ENCODE data around the gene MGAT4A. TPM values are rescaled to one million over a fixed set of nuclear protein-coding genes. Genes with fewer than 3 reads are reported as not detected.
A peak's percentile ranks its signal among the peaks of the same experiment; 100 is the strongest.

Gene MGAT4A
- total and polyA plus RNA-seq, 2 donors (not counting 1 experiment from before 2014, with no cell fraction given) = 16.5 to 32.7 TPM

DNA sequence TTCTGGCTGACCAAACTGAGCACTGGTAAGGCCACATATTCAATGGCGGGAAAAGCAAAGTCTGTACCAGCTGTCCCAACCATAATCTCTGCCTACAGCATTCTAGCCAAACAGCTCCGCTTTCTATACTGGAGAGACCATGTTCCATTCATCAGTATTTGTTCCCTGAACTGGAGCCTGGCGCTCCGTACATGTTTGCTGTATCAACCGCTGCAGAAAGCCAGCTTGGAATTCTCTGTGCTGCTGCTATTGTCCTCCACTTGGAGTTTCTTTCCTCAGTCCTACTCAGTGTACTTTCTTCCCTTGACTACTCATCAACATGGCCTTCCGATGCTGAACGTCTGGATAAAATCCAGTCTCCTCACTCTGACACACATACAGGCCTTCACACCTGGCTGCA is 124.5 kb downstream of the MGAT4A start:
- Histone ChIP-seq H3K9me3 (ENCODE audit: control extremely low read depth in 1 of 3, control insufficient read depth in 2 of 3, insufficient read depth in 1 of 3, low read length in 2 of 3) (no peaks in the 10 kb centered on the region), H3K4me1 (ENCODE audit: control insufficient read depth in 2 of 2, insufficient read depth in 2 of 2, low read length in 2 of 2) (peaks cover 33 to 35% of the 10 kb centered on the region in 2 donors), H3K79me2 (ENCODE audit: control insufficient read depth, insufficient read depth, low read length) (peaks cover 45% of the 10 kb centered on the region), H3K4me2 (replicated peaks; ENCODE audit: low read depth, low read length, poor library complexity, severe bottlenecking) (peak overlapping the region; percentile 84), H4K20me1 (ENCODE audit: control insufficient read depth, insufficient read depth, low read length, poor library complexity, severe bottlenecking) (peaks cover 19% of the 10 kb centered on the region), H3K36me3 (replicated peaks in 1 of 2; ENCODE audit: control extremely low read depth in 1 of 2, control insufficient read depth in 1 of 2, extremely low read depth in 1 of 2, insufficient read depth in 2 of 2, low read length in 1 of 2) (peaks cover 4 to 27% of the 10 kb centered on the region in 2 experiments), H3K27me3 (replicated peaks in 1 of 4; ENCODE audit: control extremely low read depth in 1 of 4, control insufficient read depth in 3 of 4, insufficient read depth in 4 of 4, low read length in 3 of 4) (no peaks in the 10 kb centered on the region), H3K27ac (ENCODE audit: low read length in 2 of 2) (peak overlapping the region in 1 of 2 donors; percentile 97), H2AFZ (ENCODE audit: insufficient read depth, low read depth, low read length, poor library complexity, severe bottlenecking) (no peak overlapping the region), H3K9ac (ENCODE audit: low read length) (no peak overlapping the region), H3K4me3 (ENCODE audit: control extremely low read depth in 1 of 5, extremely low read depth in 1 of 5, insufficient read depth in 1 of 5, low read depth in 2 of 5, low read length in 4 of 5) (no peak overlapping the region)
- CTCF ChIA-PET = interaction anchor here (1.8 kb wide), 1 partner anchor 193 kb away, joined by 9 read pairs; no protein-coding TSS in a partner anchor
- ATAC-seq (ENCODE audit: low read depth) = no peak
- no peak for DNase-seq
- H3K27ac Mint-ChIP-seq = peak overlapping the region; percentile 56
- over 99% methylated on average over 7 of the region's 7 CpGs for WGBS (ENCODE audit: insufficient coverage)
- no peaks in the 10 kb centered on the region for H3K27me3 Mint-ChIP-seq
- intact Hi-C loops (cut with micrococcal nuclease) = loop anchor here (5.0 to 10.0 kb wide), 3 partner anchors 162 to 1956 kb away; partner anchors contain the start of genes EIF5B, INPP4A, PDCL3 and TXNDC9
- POLR2A ChIA-PET = no interaction called here
- peak overlapping the region; percentile 49 for H3K4me3 Mint-ChIP-seq
- H3K4me1 Mint-ChIP-seq = peaks cover 63% of the 10 kb centered on the region
- TF ChIP-seq, protein P1, sequence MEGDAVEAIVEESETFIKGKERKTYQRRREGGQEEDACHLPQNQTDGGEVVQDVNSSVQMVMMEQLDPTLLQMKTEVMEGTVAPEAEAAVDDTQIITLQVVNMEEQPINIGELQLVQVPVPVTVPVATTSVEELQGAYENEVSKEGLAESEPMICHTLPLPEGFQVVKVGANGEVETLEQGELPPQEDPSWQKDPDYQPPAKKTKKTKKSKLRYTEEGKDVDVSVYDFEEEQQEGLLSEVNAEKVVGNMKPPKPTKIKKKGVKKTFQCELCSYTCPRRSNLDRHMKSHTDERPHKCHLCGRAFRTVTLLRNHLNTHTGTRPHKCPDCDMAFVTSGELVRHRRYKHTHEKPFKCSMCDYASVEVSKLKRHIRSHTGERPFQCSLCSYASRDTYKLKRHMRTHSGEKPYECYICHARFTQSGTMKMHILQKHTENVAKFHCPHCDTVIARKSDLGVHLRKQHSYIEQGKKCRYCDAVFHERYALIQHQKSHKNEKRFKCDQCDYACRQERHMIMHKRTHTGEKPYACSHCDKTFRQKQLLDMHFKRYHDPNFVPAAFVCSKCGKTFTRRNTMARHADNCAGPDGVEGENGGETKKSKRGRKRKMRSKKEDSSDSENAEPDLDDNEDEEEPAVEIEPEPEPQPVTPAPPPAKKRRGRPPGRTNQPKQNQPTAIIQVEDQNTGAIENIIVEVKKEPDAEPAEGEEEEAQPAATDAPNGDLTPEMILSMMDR (IDR thresholded peaks at IDR 0.05) = no peak
- TF ChIP-seq EZH2 (IDR thresholded peaks at IDR 0.05; ENCODE audit: borderline replicate concordance, insufficient read depth, low read depth, low read length, poor library complexity, severe bottlenecking) = no peak
- no peaks in the 10 kb centered on the region for H3K9me3 Mint-ChIP-seq (ENCODE audit: insufficient read depth)

DNA sequence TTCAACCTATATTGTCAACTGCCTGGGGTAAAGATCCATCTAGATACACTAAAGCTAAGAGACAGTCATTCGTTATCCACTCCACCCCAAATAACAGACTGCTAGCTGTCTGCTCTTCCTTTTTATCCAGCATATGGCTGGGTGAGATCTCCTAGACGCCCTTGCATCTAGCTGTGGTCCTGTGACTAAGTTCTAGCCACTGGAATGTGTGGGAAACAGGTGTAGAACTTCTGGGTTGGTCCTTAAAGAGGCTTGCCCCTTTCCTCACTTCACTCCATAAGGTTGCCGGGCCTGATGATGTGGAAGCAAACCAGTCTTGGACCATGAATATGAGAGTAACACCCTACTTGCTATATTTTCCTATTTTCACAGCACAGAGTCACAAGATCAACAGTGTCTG is 125.9 kb downstream of the MGAT4A start:
- Mint-ChIP-seq H3K4me1 (peaks cover 50% of the 10 kb centered on the region), H3K27ac (peak overlapping the region; percentile 42), H3K9me3 (ENCODE audit: insufficient read depth) (no peaks in the 10 kb centered on the region), H3K27me3 (no peaks in the 10 kb centered on the region), H3K4me3 (no peak overlapping the region)
- Histone ChIP-seq H3K27me3 (replicated peaks in 1 of 4; ENCODE audit: control extremely low read depth in 1 of 4, control insufficient read depth in 3 of 4, insufficient read depth in 4 of 4, low read length in 3 of 4) (no peaks in the 10 kb centered on the region), H3K4me3 (ENCODE audit: control extremely low read depth in 1 of 5, extremely low read depth in 1 of 5, insufficient read depth in 1 of 5, low read depth in 2 of 5, low read length in 4 of 5) (no peak overlapping the region), H4K20me1 (ENCODE audit: control insufficient read depth, insufficient read depth, low read length, poor library complexity, severe bottlenecking) (peaks cover 19% of the 10 kb centered on the region), H3K9ac (ENCODE audit: low read length) (no peak overlapping the region), H3K36me3 (replicated peaks in 1 of 2; ENCODE audit: control extremely low read depth in 1 of 2, control insufficient read depth in 1 of 2, extremely low read depth in 1 of 2, insufficient read depth in 2 of 2, low read length in 1 of 2) (peaks cover 6 to 28% of the 10 kb centered on the region in 2 experiments), H3K9me3 (ENCODE audit: control extremely low read depth in 1 of 3, control insufficient read depth in 2 of 3, insufficient read depth in 1 of 3, low read length in 2 of 3) (no peaks in the 10 kb centered on the region), H3K79me2 (ENCODE audit: control insufficient read depth, insufficient read depth, low read length) (peaks cover 40% of the 10 kb centered on the region), H3K4me2 (replicated peaks; ENCODE audit: low read depth, low read length, poor library complexity, severe bottlenecking) (no peak overlapping the region), H3K27ac (ENCODE audit: low read length in 2 of 2) (no peak overlapping the region), H2AFZ (ENCODE audit: insufficient read depth, low read depth, low read length, poor library complexity, severe bottlenecking) (no peak overlapping the region), H3K4me1 (ENCODE audit: control insufficient read depth in 2 of 2, insufficient read depth in 2 of 2, low read length in 2 of 2) (peaks cover 27 to 28% of the 10 kb centered on the region in 2 donors)
- POLR2A ChIA-PET = no interaction called here
- DNase-seq (no peak), ATAC-seq (ENCODE audit: low read depth) (no peak)
- TF ChIP-seq EZH2 (IDR thresholded peaks at IDR 0.05; ENCODE audit: borderline replicate concordance, insufficient read depth, low read depth, low read length, poor library complexity, severe bottlenecking) = no peak
- TF ChIP-seq, protein P1 (IDR thresholded peaks at IDR 0.05) = no peak
- intact Hi-C loops (cut with micrococcal nuclease) = loop anchor here (5.0 to 10.0 kb wide), 3 partner anchors 160 to 1957 kb away; partner anchors contain the start of genes EIF5B, INPP4A, PDCL3 and TXNDC9
- no CpG with 5 or more reads among the region's 3 CpGs for WGBS (ENCODE audit: insufficient coverage)
- CTCF ChIA-PET = interaction anchor here (0.8 to 1.0 kb wide), 2 partner anchors 44 to 193 kb away, joined by 3 to 4 read pairs; no protein-coding TSS in a partner anchor
